ENCODE data around the gene TIMM10.

DNA sequence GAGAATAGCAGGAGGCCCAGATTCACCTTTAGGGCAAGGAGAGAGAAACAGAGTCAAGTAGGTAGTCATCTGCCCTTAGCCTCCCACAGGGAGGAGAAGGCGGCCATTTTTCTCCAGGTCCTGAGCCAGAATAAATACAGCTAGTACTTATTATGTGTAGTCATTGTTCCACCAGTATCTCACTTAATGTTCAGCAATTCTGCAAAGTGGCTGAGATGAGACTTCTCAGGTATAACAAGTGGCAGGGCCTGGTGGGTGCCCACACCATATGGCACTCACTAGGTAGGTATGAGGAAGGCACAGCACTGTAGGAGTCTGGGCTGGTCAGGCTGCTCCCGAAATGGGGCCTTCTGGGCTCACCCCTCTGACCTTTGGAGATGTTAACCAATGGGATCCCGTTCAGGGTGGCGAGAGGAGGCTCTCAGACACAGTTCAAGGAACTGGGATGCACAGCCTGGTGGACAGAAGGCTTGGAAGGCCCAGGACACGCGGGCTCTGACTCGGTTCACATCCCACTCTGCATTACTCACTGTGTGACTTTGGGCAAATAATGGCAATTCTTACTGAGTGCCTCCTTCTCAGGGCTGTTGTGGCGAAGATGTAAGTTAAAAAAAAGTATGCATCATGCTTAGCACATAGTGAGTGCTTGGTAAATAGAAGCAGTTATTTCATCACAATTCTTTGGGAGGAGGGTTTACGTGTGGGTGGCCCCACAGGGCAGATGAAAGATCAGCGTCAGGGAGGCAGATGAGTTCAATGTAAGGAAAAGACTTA, 45.1 kb downstream of the TIMM10 start:
- TF ChIP-seq CTCF (IDR thresholded peaks at IDR 0.05) = no peak
- no peak for TF ChIP-seq POLR2A (IDR thresholded peaks at IDR 0.05)
- TF ChIP-seq POLR2AphosphoS5 (IDR thresholded peaks at IDR 0.05) = no peak

Data from breast epithelium (tissue), 3 donors.